ENCODE results near the gene REXO5. TPM values are rescaled to one million over a fixed set of nuclear protein-coding genes. Genes with fewer than 3 reads are reported as not detected.

Gene REXO5
- total RNA-seq, 4 donors from 2014 or later: 2.0 to 4.9 (median 2.7) TPM

- TF ChIP-seq POLR2AphosphoS5 (IDR thresholded peaks at IDR 0.05) (no peak), CTCF (IDR thresholded peaks at IDR 0.05) (no peak), EP300 (IDR thresholded peaks at IDR 0.05) (no peak), POLR2A (IDR thresholded peaks at IDR 0.05; ENCODE audit: low read depth) (no peak)
- Histone ChIP-seq H3K27me3 (no peaks in the 10 kb centered on the region), H3K27ac (replicated peaks in 1 of 4) (no peak overlapping the region), H3K9me3 (no peaks in the 10 kb centered on the region), H3K4me3 (no peak overlapping the region), H3K36me3 (no peaks in the 10 kb centered on the region), H3K4me1 (no peaks in the 10 kb centered on the region)
- no peak for DNase-seq (ENCODE audit: extremely low spot score)
- intact Hi-C loops (cut with DNase I): loop anchor here (10.0 kb wide), 1 partner anchor 101 kb away; no protein-coding TSS in a partner anchor
- 80% methylated on average over 2 of the region's 2 CpGs for WGBS
Observed at GRCh38 chr16:20844054-20844453, 37.7 kb downstream of the REXO5 start.

- TF ChIP-seq POLR2AphosphoS5 (IDR thresholded peaks at IDR 0.05) (no peak), CTCF (IDR thresholded peaks at IDR 0.05) (no peak), POLR2A (IDR thresholded peaks at IDR 0.05; ENCODE audit: low read depth) (no peak), EP300 (IDR thresholded peaks at IDR 0.05) (no peak)
Observed at GRCh38 chr16:20844588-20844987, 38.3 kb downstream of the REXO5 start.

GRCh38 chr16:20846030-20846429 is 39.7 kb downstream of the REXO5 start:
- Histone ChIP-seq H3K9me3 (no peaks in the 10 kb centered on the region), H3K4me1 (peaks cover 14 to 17% (median 15%) of the 10 kb centered on the region in 4 donors), H3K36me3 (no peaks in the 10 kb centered on the region), H3K27me3 (no peaks in the 10 kb centered on the region), H3K27ac (replicated peaks in 1 of 4) (no peak overlapping the region), H3K4me3 (no peak overlapping the region)
- no peak for DNase-seq (ENCODE audit: extremely low spot score)
- WGBS: 93% methylated on average over 6 of the region's 6 CpGs
- no peak for TF ChIP-seq POLR2AphosphoS5 (IDR thresholded peaks at IDR 0.05)
- TF ChIP-seq CTCF (IDR thresholded peaks at IDR 0.05): no peak
- TF ChIP-seq EP300 (IDR thresholded peaks at IDR 0.05): no peak
- TF ChIP-seq POLR2A (IDR thresholded peaks at IDR 0.05; ENCODE audit: low read depth): no peak
- intact Hi-C loops (cut with DNase I): loop anchor here (10.0 kb wide), 1 partner anchor 99 kb away; no protein-coding TSS in a partner anchor

More at GRCh38 chr16:20844588-20844987, 38.3 kb downstream of the REXO5 start:
- no peak for DNase-seq (ENCODE audit: extremely low spot score)
- Histone ChIP-seq H3K4me3 (no peak overlapping the region), H3K4me1 (peaks cover 0 to 2% (median under 1%) of the 10 kb centered on the region in 4 donors), H3K27ac (replicated peaks in 1 of 4) (no peak overlapping the region), H3K36me3 (no peaks in the 10 kb centered on the region), H3K9me3 (no peaks in the 10 kb centered on the region), H3K27me3 (no peaks in the 10 kb centered on the region)
- 75% methylated on average over 3 of the region's 3 CpGs for WGBS
- intact Hi-C loops (cut with DNase I): loop anchor here (10.0 kb wide), 1 partner anchor 100 kb away; no protein-coding TSS in a partner anchor

GRCh38 chr16:20846551-20846950 is 40.2 kb downstream of the REXO5 start:
- Histone ChIP-seq H3K36me3 (no peaks in the 10 kb centered on the region), H3K4me3 (no peak overlapping the region), H3K27me3 (no peaks in the 10 kb centered on the region), H3K9me3 (no peaks in the 10 kb centered on the region), H3K27ac (replicated peaks in 1 of 4) (no peak overlapping the region), H3K4me1 (peaks cover 19 to 22% (median 21%) of the 10 kb centered on the region in 4 donors)
- intact Hi-C loops (cut with DNase I): loop anchor here (10.0 kb wide), 1 partner anchor 98 kb away; no protein-coding TSS in a partner anchor
- TF ChIP-seq POLR2AphosphoS5 (IDR thresholded peaks at IDR 0.05) (no peak), EP300 (IDR thresholded peaks at IDR 0.05) (no peak), CTCF (IDR thresholded peaks at IDR 0.05) (no peak), POLR2A (IDR thresholded peaks at IDR 0.05; ENCODE audit: low read depth) (no peak)
- DNase-seq (ENCODE audit: extremely low spot score): no peak

- 89% methylated on average over 2 of the region's 2 CpGs for WGBS
- Histone ChIP-seq H3K4me1 (peaks cover 29 to 32% (median 31%) of the 10 kb centered on the region in 4 donors), H3K36me3 (no peaks in the 10 kb centered on the region), H3K27me3 (no peaks in the 10 kb centered on the region), H3K9me3 (no peaks in the 10 kb centered on the region), H3K27ac (replicated peaks in 1 of 4) (no peak overlapping the region), H3K4me3 (no peak overlapping the region)
- TF ChIP-seq CTCF (IDR thresholded peaks at IDR 0.05): no peak
- TF ChIP-seq EP300 (IDR thresholded peaks at IDR 0.05): no peak
- no peak for TF ChIP-seq POLR2AphosphoS5 (IDR thresholded peaks at IDR 0.05)
- TF ChIP-seq POLR2A (IDR thresholded peaks at IDR 0.05; ENCODE audit: low read depth): no peak
- no peak for DNase-seq (ENCODE audit: extremely low spot score)
- intact Hi-C loops (cut with DNase I): loop anchor here (10.0 kb wide), 1 partner anchor 97 kb away; no protein-coding TSS in a partner anchor
Observed at GRCh38 chr16:20847550-20847949, 41.2 kb downstream of the REXO5 start.
